HUES48 (cell line): ENCODE measurements around the gene RPTOR.

Source experiments
- H3K27ac ChIP-seq: one replicate; pipeline ENCODE4 v1.7.0; 2013; ENCODE audit warnings: low read depth, low read length, inconsistent platforms
- H3K27me3 ChIP-seq: 2 replicates; pipeline ENCODE4 v1.6.1; 2013; ENCODE audit warnings: mild to moderate bottlenecking, low read length; ENCODE audit not compliant: control insufficient read depth, insufficient read depth
- H3K36me3 ChIP-seq: 2 replicates; pipeline ENCODE4 v1.6.1; 2013; ENCODE audit warnings: low read length; ENCODE audit not compliant: control insufficient read depth, insufficient read depth
- H3K4me1 ChIP-seq: 2 replicates; pipeline ENCODE4 v1.6.1; 2013; ENCODE audit warnings: mild to moderate bottlenecking, low read length; ENCODE audit not compliant: control insufficient read depth, insufficient read depth
- H3K4me3 ChIP-seq: 2 replicates; pipeline ENCODE4 v1.5.1; 2013; ENCODE audit warnings: mild to moderate bottlenecking, low read depth, low read length
- H3K9ac ChIP-seq: 2 replicates; pipeline ENCODE4 v1.6.1; 2013; ENCODE audit warnings: mild to moderate bottlenecking, low read depth, low read length, moderate library complexity
- H3K9me3 ChIP-seq: 2 replicates; pipeline ENCODE4 v1.6.1; 2013; ENCODE audit warnings: low read length; ENCODE audit not compliant: control insufficient read depth, insufficient read depth

RPTOR gene

GRCh38 chr17:80860101-80860671 lies 315.5 kb downstream of the RPTOR start:
- peak overlapping the region; percentile 21 for H3K27ac ChIP-seq
- H3K4me3 ChIP-seq = no peak overlapping the region
- peaks cover 20% of the 10 kb centered on the region for H3K4me1 ChIP-seq
- H3K27me3 ChIP-seq = no peaks in the 10 kb centered on the region
- H3K9ac ChIP-seq = no peak overlapping the region
- H3K9me3 ChIP-seq = no peaks in the 10 kb centered on the region
- H3K36me3 ChIP-seq = no peaks in the 10 kb centered on the region

GRCh38 chr17:80860703-80861417 lies 316.2 kb downstream of the RPTOR start:
- Histone ChIP-seq H3K4me1 (peaks cover 20% of the 10 kb centered on the region), H3K36me3 (no peaks in the 10 kb centered on the region), H3K27me3 (no peaks in the 10 kb centered on the region), H3K4me3 (no peak overlapping the region), H3K9ac (no peak overlapping the region), H3K27ac (no peak overlapping the region), H3K9me3 (no peaks in the 10 kb centered on the region)

- no peak overlapping the region for H3K27ac ChIP-seq
- H3K9ac ChIP-seq = no peak overlapping the region
- H3K4me1 ChIP-seq = peaks cover 20% of the 10 kb centered on the region
- H3K27me3 ChIP-seq = no peaks in the 10 kb centered on the region
- H3K4me3 ChIP-seq = no peak overlapping the region
- H3K9me3 ChIP-seq = no peaks in the 10 kb centered on the region
- H3K36me3 ChIP-seq = no peaks in the 10 kb centered on the region
Observed at GRCh38 chr17:80861418-80861815, 316.8 kb downstream of the RPTOR start.

DNA sequence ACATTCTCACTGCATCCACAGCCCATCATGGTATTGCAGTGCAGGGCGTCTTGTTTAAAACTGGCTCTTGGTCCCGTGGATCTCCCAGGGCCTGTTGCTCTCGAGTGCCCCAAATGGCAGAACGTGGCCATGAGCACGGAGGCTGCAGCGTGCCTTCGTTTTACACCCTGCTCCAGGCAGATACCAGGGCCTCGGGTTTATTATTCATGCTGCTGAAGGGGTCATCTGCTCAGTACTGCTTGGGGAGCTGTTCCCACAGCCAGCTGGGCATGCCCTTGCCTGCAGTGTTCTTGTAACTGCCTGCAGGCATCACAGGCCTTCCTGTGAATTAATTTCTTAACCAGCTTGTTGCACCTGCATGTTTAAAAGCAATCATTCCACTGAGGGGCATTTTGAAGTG lies 317.3 kb downstream of the RPTOR start:
- Histone ChIP-seq H3K36me3 (no peaks in the 10 kb centered on the region), H3K27me3 (no peaks in the 10 kb centered on the region), H3K4me1 (peaks cover 20% of the 10 kb centered on the region), H3K9me3 (no peaks in the 10 kb centered on the region), H3K9ac (no peak overlapping the region), H3K4me3 (no peak overlapping the region), H3K27ac (no peak overlapping the region)

DNA sequence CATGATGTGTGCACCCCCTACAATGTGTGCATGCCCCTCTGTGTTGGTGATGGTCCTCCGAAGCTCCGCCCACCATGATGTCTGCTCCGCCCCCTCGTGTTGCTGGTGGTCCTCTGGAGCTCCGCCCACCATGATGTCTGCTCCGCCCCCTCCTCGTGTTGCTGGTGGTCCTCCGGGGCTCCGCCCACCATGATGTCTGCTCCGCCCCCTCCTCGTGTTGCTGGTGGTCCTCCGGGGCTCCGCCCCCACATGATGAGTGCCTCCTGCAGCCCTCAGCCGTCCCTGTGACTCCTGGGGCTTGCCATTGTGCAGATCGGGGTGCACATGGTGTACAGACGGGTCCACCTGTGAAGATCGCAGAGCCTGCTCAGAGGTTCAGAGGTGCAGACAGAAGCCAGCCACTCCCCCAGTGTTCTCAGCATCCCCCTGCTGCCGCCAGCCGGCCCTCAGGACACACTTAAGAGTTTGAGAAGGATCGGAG lies 317.9 kb downstream of the RPTOR start:
- no peak overlapping the region for H3K9ac ChIP-seq
- H3K36me3 ChIP-seq = no peaks in the 10 kb centered on the region
- H3K4me1 ChIP-seq = peaks cover 20% of the 10 kb centered on the region
- no peak overlapping the region for H3K4me3 ChIP-seq
- no peaks in the 10 kb centered on the region for H3K27me3 ChIP-seq
- no peaks in the 10 kb centered on the region for H3K9me3 ChIP-seq
- no peak overlapping the region for H3K27ac ChIP-seq

DNA sequence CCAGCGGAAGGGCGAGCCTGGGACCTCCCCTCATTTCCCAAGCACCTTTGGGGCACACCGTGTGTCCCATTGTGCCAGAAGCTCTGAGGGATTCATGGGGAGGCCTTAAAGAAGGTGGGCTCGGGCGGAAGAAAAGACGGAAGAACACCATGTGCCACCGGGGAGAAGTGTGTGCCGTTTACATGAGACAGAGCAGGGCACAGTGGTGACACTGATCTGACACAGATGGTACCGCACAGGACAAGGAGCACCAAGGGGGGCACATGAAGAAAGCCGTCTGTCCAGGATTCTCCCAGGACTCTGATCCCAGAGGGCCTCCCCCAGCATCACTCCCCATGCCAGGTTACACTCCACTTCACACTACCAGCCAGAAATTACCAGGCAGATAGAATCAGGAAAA lies 318.3 kb downstream of the RPTOR start:
- no peak overlapping the region for H3K4me3 ChIP-seq
- H3K36me3 ChIP-seq = no peaks in the 10 kb centered on the region
- no peaks in the 10 kb centered on the region for H3K27me3 ChIP-seq
- H3K9me3 ChIP-seq = no peaks in the 10 kb centered on the region
- H3K27ac ChIP-seq = no peak overlapping the region
- H3K4me1 ChIP-seq = peaks cover 20% of the 10 kb centered on the region
- H3K9ac ChIP-seq = no peak overlapping the region

DNA sequence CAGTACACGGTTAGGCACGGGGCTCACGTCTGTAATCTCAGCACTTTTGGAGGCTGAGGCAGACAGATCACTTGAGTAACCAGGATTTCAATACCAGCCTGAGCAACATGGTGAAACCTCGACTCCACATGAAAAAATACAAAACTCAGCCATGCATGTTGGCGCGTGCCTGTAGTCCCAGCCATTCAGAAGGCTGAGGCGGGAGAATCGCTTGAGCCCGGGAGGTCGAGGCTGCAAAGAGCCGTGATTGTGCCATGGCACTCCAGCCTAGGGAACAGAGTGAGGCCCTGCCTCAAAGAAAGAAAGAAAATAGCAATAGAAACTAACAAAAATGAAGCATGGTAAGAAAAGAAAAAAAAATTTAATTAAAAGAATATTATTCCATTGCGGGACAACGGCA lies 319.0 kb downstream of the RPTOR start:
- Histone ChIP-seq H3K9me3 (no peaks in the 10 kb centered on the region), H3K36me3 (no peaks in the 10 kb centered on the region), H3K4me3 (no peak overlapping the region), H3K9ac (no peak overlapping the region), H3K27ac (no peak overlapping the region), H3K4me1 (peaks cover 20% of the 10 kb centered on the region), H3K27me3 (no peaks in the 10 kb centered on the region)

- H3K9ac ChIP-seq = no peak overlapping the region
- no peaks in the 10 kb centered on the region for H3K9me3 ChIP-seq
- H3K36me3 ChIP-seq = no peaks in the 10 kb centered on the region
- H3K27ac ChIP-seq = no peak overlapping the region
- no peak overlapping the region for H3K4me3 ChIP-seq
- peaks cover 12% of the 10 kb centered on the region for H3K4me1 ChIP-seq
- no peaks in the 10 kb centered on the region for H3K27me3 ChIP-seq
Observed at GRCh38 chr17:80864751-80865150, 320.1 kb downstream of the RPTOR start.

DNA sequence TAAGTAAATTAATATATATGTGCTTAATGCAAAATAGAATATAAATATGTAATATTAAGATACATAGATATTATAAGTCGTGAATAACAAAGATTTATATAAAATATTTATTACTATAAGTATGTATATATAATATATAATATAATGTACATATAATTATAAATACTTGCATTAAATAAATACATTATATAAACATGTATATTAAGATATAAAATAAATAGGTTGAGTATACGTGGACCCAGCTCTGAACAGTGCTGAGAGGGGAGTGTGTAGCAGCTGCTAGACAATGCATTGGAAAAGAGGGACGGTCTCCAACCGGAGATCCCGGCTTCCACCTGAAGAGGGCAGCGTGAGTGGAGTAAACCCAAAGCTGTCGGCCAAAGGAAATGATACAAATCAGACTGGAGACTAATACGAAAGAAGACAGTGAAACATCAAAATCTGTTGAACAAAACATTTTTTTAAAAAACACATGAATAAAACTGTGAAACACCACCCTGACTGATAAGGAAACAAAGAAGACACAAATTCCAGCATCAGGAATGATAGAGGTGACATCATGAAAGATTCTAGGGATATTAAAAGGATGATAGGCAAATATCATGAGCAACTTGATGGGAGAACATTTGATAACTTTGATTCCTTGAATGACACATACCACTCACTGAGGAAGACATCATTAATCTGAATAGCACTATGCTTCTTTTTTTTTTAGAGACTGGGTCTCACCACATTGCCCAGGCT lies 321.6 kb downstream of the RPTOR start:
- H3K4me3 ChIP-seq = no peak overlapping the region
- H3K4me1 ChIP-seq = peaks cover 6% of the 10 kb centered on the region; the same call in 1 of the 2 replicates
- H3K9me3 ChIP-seq = no peaks in the 10 kb centered on the region
- no peak overlapping the region for H3K27ac ChIP-seq
- H3K27me3 ChIP-seq = no peaks in the 10 kb centered on the region
- H3K9ac ChIP-seq = no peak overlapping the region
- no peaks in the 10 kb centered on the region for H3K36me3 ChIP-seq

DNA sequence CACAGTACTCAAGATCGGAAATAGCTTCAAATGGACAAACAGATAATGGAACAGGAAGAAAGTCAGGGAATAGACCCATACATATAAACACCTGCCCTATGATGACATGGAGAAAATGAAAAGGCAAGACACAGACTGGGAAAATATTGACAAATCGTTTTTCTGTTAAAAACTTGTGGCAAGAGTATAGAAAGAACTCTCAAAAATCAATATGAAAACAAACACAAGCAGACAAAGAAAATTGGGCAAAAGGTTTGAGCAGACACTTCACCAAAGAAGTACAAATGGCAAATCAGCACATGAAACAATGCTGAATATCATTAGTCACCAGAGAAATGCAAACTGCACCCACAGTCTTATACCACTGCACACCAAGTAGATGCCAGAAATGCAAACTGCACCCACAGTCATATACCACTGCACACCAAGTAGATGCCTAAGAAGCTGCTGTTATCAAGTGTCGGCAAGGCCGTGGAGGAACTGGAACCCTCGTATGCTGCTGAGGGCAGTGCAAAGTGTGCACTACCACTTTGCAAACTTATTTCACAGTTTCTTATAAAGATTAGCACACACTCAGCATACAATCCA lies 323.5 kb downstream of the RPTOR start:
- Histone ChIP-seq H3K27me3 (no peaks in the 10 kb centered on the region), H3K9me3 (no peaks in the 10 kb centered on the region), H3K27ac (no peak overlapping the region), H3K36me3 (no peaks in the 10 kb centered on the region), H3K9ac (no peak overlapping the region), H3K4me1 (peaks cover 16% of the 10 kb centered on the region), H3K4me3 (no peak overlapping the region)
